Mononuclear cell (primary cell): ENCODE data around the gene NEO1. TPM values are rescaled to one million over a fixed set of nuclear protein-coding genes. Genes with fewer than 3 reads are reported as not detected.

Source experiments
- H3K27me3 ChIP-seq: 2 replicates; pipeline ENCODE4 v1.6.0; 2011; ENCODE audit warnings: low read length, control low read depth; ENCODE audit not compliant: insufficient read depth
- H3K4me1 ChIP-seq: 2 replicates; pipeline ENCODE4 v1.5.1; 2011; ENCODE audit warnings: mild to moderate bottlenecking, low read length, control low read depth; ENCODE audit not compliant: insufficient read depth
- H3K4me3 ChIP-seq: 2 replicates; pipeline ENCODE4 v1.5.1; 2011; ENCODE audit warnings: mild to moderate bottlenecking, low read length, moderate library complexity
- H3K9me3 ChIP-seq: 2 replicates; pipeline ENCODE4 v1.5.1; 2011; ENCODE audit warnings: low read depth, mild to moderate bottlenecking, control low read depth, low read length
- total RNA-seq: library from RNA; depleted of rRNA; stranded (reverse); fragments of >200 nt; gene quantifications from one replicate; pipeline ENCODE4 v1.2.3, GENCODE V29; 2012

The NEO1 gene
- total RNA-seq, 1 donor: 9.6 TPM

GRCh38 chr15:73048624-73049295, 3.5 kb upstream of the NEO1 start:
- H3K27me3 ChIP-seq: peaks cover 43% of the 10 kb centered on the region
- H3K4me1 ChIP-seq: peaks cover 8% of the 10 kb centered on the region
- no peaks in the 10 kb centered on the region for H3K9me3 ChIP-seq
- no peak overlapping the region for H3K4me3 ChIP-seq

GRCh38 chr15:73049564-73050215, 2.6 kb upstream of the NEO1 start:
- H3K9me3 ChIP-seq: no peaks in the 10 kb centered on the region
- H3K27me3 ChIP-seq: peaks cover 53% of the 10 kb centered on the region
- H3K4me3 ChIP-seq: no peak overlapping the region
- H3K4me1 ChIP-seq: peaks cover 8% of the 10 kb centered on the region

- H3K4me1 ChIP-seq: peaks cover 8% of the 10 kb centered on the region
- peaks cover 63% of the 10 kb centered on the region for H3K27me3 ChIP-seq
- H3K9me3 ChIP-seq: no peaks in the 10 kb centered on the region
- H3K4me3 ChIP-seq: no peak overlapping the region
Observed at GRCh38 chr15:73050561-73051295, 1.5 kb upstream of the NEO1 start.

- peak overlapping the region; percentile 54 for H3K4me3 ChIP-seq
- H3K9me3 ChIP-seq: no peaks in the 10 kb centered on the region
- H3K4me1 ChIP-seq: peaks cover 8% of the 10 kb centered on the region
- H3K27me3 ChIP-seq: peaks cover 70% of the 10 kb centered on the region
Observed at GRCh38 chr15:73051391-73051806, 864 bp upstream of the NEO1 start.

GRCh38 chr15:73052653-73053397, 562 bp downstream of the NEO1 start:
- peak overlapping the region; percentile 40 for H3K4me3 ChIP-seq
- H3K27me3 ChIP-seq: peaks cover 81% of the 10 kb centered on the region
- peaks cover 8% of the 10 kb centered on the region for H3K4me1 ChIP-seq
- H3K9me3 ChIP-seq: no peaks in the 10 kb centered on the region

- H3K4me3 ChIP-seq: peak overlapping the region; percentile 40
- no peaks in the 10 kb centered on the region for H3K9me3 ChIP-seq
- H3K27me3 ChIP-seq: peaks cover 81% of the 10 kb centered on the region
- H3K4me1 ChIP-seq: peaks cover 8% of the 10 kb centered on the region
Observed at GRCh38 chr15:73053398-73053723, 1.1 kb downstream of the NEO1 start.

GRCh38 chr15:73054417-73054953, 2.2 kb downstream of the NEO1 start:
- Histone ChIP-seq H3K4me3 (no peak overlapping the region), H3K4me1 (peaks cover 8% of the 10 kb centered on the region), H3K27me3 (peaks cover 81% of the 10 kb centered on the region), H3K9me3 (no peaks in the 10 kb centered on the region)

GRCh38 chr15:73056460-73056859, 4.2 kb downstream of the NEO1 start:
- peaks cover 68% of the 10 kb centered on the region for H3K27me3 ChIP-seq
- H3K9me3 ChIP-seq: no peaks in the 10 kb centered on the region
- H3K4me3 ChIP-seq: no peak overlapping the region
- H3K4me1 ChIP-seq: peaks cover 6% of the 10 kb centered on the region

- Histone ChIP-seq H3K27me3 (peaks cover 72% of the 10 kb centered on the region), H3K4me3 (no peak overlapping the region), H3K9me3 (no peaks in the 10 kb centered on the region), H3K4me1 (no peaks in the 10 kb centered on the region)
Observed at GRCh38 chr15:73058437-73058836, 6.2 kb downstream of the NEO1 start.

GRCh38 chr15:73065114-73065513, 12.9 kb downstream of the NEO1 start:
- Histone ChIP-seq H3K4me1 (no peaks in the 10 kb centered on the region), H3K4me3 (no peak overlapping the region), H3K9me3 (no peaks in the 10 kb centered on the region), H3K27me3 (peaks cover 42% of the 10 kb centered on the region)

GRCh38 chr15:73069109-73069508, 16.8 kb downstream of the NEO1 start:
- Histone ChIP-seq H3K27me3 (peaks cover 29% of the 10 kb centered on the region), H3K4me1 (no peaks in the 10 kb centered on the region), H3K4me3 (no peak overlapping the region), H3K9me3 (no peaks in the 10 kb centered on the region)

GRCh38 chr15:73072894-73073293, 20.6 kb downstream of the NEO1 start:
- Histone ChIP-seq H3K4me1 (no peaks in the 10 kb centered on the region), H3K27me3 (peaks cover 12% of the 10 kb centered on the region), H3K9me3 (no peaks in the 10 kb centered on the region), H3K4me3 (no peak overlapping the region)

- Histone ChIP-seq H3K9me3 (no peaks in the 10 kb centered on the region), H3K4me1 (no peaks in the 10 kb centered on the region), H3K4me3 (no peak overlapping the region), H3K27me3 (peaks cover 6% of the 10 kb centered on the region)
Observed at GRCh38 chr15:73074241-73074640, 22.0 kb downstream of the NEO1 start.

GRCh38 chr15:73075160-73075859, 23.0 kb downstream of the NEO1 start:
- Histone ChIP-seq H3K4me3 (no peak overlapping the region), H3K4me1 (no peaks in the 10 kb centered on the region), H3K27me3 (peaks cover 6% of the 10 kb centered on the region), H3K9me3 (no peaks in the 10 kb centered on the region)
